ENCODE data around the gene MSH5. TPM values are rescaled to one million over a fixed set of nuclear protein-coding genes. Genes with fewer than 3 reads are reported as not detected.

The MSH5 gene
- total RNA-seq, 1 experiment from 2014 or later: 51.0 TPM

DNA sequence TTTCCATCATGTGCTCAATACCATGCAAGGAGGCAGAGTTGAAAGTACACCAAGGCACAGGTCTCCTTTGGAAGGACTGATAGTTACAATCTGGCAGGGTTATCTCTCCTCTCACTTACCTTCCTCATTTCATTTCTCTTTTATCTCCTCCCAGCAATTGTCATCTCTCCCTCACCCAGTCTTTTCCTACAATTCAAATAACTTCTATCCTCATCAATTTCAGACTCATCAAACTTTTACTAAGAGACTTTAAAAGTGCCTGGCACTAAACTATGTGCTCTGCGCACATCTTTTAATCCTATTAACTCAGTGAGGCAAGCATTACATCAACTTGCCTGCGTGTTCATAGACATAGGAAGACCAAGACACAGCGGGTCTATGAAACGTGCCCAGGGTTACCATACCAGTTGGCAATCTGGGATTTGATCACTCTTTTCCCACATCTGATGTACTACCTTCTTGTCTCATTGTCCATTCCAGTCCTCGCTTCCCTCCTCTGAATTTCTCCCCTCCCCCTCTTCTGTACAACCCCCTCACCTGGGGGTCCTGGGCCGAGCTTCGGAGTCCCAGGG is 54.6 kb downstream of the MSH5 start:
- no peaks in the 10 kb centered on the region for H3K9me3 Mint-ChIP-seq (ENCODE audit: unreplicated experiment)
- intact Hi-C loops (cut with micrococcal nuclease; ENCODE audit: unreplicated experiment): no loop called here
- peaks cover 39% of the 10 kb centered on the region for H3K36me3 Mint-ChIP-seq (ENCODE audit: insufficient read depth, unreplicated experiment)
- peak overlapping the region; percentile 80 for H3K4me3 ChIP-seq (ENCODE audit: low read depth, low read length)
- ChIA-PET CTCF (interaction anchor here (0.6 to 2.9 kb wide), 3 partner anchors 10 to 69 kb away, joined by 5 to 21 read pairs (median 10); partner anchors contain the start of genes LSM2 and NEU1), POLR2A (interaction anchor here (1.1 to 2.1 kb wide), 3 partner anchors 12 to 33 kb away, joined by 4 to 29 read pairs (median 23); partner anchors contain the start of genes HSPA1A, HSPA1B, HSPA1L and LSM2)
- H3K36me3 ChIP-seq (ENCODE audit: control insufficient read depth, insufficient read depth, low read length): no peaks in the 10 kb centered on the region
- H3K27me3 Mint-ChIP-seq (ENCODE audit: insufficient read depth, unreplicated experiment): no peaks in the 10 kb centered on the region
- peaks cover 21% of the 10 kb centered on the region for H3K4me1 Mint-ChIP-seq (ENCODE audit: low read depth, unreplicated experiment)
- TF ChIP-seq, protein P1, sequence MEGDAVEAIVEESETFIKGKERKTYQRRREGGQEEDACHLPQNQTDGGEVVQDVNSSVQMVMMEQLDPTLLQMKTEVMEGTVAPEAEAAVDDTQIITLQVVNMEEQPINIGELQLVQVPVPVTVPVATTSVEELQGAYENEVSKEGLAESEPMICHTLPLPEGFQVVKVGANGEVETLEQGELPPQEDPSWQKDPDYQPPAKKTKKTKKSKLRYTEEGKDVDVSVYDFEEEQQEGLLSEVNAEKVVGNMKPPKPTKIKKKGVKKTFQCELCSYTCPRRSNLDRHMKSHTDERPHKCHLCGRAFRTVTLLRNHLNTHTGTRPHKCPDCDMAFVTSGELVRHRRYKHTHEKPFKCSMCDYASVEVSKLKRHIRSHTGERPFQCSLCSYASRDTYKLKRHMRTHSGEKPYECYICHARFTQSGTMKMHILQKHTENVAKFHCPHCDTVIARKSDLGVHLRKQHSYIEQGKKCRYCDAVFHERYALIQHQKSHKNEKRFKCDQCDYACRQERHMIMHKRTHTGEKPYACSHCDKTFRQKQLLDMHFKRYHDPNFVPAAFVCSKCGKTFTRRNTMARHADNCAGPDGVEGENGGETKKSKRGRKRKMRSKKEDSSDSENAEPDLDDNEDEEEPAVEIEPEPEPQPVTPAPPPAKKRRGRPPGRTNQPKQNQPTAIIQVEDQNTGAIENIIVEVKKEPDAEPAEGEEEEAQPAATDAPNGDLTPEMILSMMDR (IDR thresholded peaks at IDR 0.05; ENCODE audit: insufficient read depth in 1 of 2, low read depth in 1 of 2, low read length in 1 of 2, severe bottlenecking in 1 of 2, unreplicated experiment in 1 of 2): no peak
- peak in 1 of 2 experiments; percentile 18 for DNase-seq
- peak overlapping the region; percentile 94 for H3K27ac Mint-ChIP-seq (ENCODE audit: unreplicated experiment)
- TSS peak; percentile 52 for BruUV-seq (replicated peaks)
- H3K4me1 ChIP-seq: 0 out of 2 replicates have a peak, but pooled peaks cover 3% of the 10 kb centered on the region
- peak overlapping the region; percentile 98 for H3K4me3 Mint-ChIP-seq (ENCODE audit: unreplicated experiment)
- H3K27me3 ChIP-seq (replicated peaks; ENCODE audit: control insufficient read depth, insufficient read depth, low read length): no peaks in the 10 kb centered on the region
- no peaks in the 10 kb centered on the region for H3K9me3 ChIP-seq

DNA sequence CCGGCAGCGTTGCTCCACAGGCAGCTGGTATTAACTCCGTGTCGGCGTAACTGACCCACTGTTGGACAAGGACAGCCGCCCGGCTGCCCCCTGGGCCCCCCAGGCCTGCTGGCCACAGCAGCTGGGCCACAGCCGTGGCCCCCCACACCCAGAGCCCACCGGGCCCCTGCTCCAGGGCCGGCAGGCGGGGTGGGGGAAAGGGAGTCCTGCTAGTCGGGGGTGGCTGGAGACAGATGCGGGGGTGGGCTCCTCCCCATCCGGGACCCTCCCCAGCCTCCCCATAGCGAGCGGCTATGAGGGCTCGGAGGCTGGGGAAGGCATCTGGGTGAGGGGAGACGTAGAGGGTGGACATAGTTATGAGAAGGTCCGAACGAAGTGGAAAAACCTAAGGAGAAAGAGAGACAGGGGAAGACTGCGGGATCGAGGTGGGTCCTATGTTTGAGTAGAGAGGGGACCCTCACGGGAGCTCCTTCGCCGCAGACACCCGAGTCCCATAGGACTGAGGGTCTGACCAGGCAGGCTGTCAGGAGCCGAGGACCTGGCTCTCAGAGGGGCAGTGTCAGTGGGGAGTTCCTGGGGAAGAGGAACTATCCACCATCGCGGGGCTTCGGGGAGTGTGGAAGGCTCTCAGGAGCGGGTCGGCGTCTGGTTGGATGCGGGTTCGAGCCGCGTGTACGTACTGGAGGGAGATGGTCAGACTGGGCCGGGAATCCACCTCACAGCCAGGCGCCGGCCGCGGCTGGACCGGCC is 55.2 kb downstream of the MSH5 start:
- Mint-ChIP-seq H3K36me3 (ENCODE audit: insufficient read depth, unreplicated experiment) (peaks cover 33% of the 10 kb centered on the region), H3K4me1 (ENCODE audit: low read depth, unreplicated experiment) (peaks cover 21% of the 10 kb centered on the region), H3K27ac (ENCODE audit: unreplicated experiment) (peak overlapping the region; percentile 94), H3K4me3 (ENCODE audit: unreplicated experiment) (peak overlapping the region; percentile 98), H3K9me3 (ENCODE audit: unreplicated experiment) (no peaks in the 10 kb centered on the region), H3K27me3 (ENCODE audit: insufficient read depth, unreplicated experiment) (no peaks in the 10 kb centered on the region)
- TF ChIP-seq, protein P1 (IDR thresholded peaks at IDR 0.05; ENCODE audit: insufficient read depth in 1 of 2, low read depth in 1 of 2, low read length in 1 of 2, severe bottlenecking in 1 of 2, unreplicated experiment in 1 of 2): no peak
- BruUV-seq (replicated peaks): no TSS peak
- Histone ChIP-seq H3K4me3 (ENCODE audit: low read depth, low read length) (peak overlapping the region; percentile 80), H3K9me3 (no peaks in the 10 kb centered on the region), H3K27me3 (replicated peaks; ENCODE audit: control insufficient read depth, insufficient read depth, low read length) (no peaks in the 10 kb centered on the region), H3K36me3 (ENCODE audit: control insufficient read depth, insufficient read depth, low read length) (no peaks in the 10 kb centered on the region), H3K4me1 (0 out of 2 replicates have a peak, but pooled peaks cover 3% of the 10 kb centered on the region)
- ChIA-PET CTCF (interaction anchor here (0.6 to 2.9 kb wide), 5 partner anchors 9 to 68 kb away, joined by 4 to 21 read pairs (median 6); partner anchors contain the start of genes HSPA1A, HSPA1L, LSM2 and NEU1), POLR2A (interaction anchor here (0.6 to 2.1 kb wide), 8 partner anchors 11 to 68 kb away, joined by 3 to 29 read pairs (median 5); partner anchors contain the start of genes HSPA1A, HSPA1B, HSPA1L and LSM2)
- DNase-seq: peak in 1 of 2 experiments; percentile 19
- intact Hi-C loops (cut with micrococcal nuclease; ENCODE audit: unreplicated experiment): no loop called here

Measured in Caco-2 (cell line).